Stimulated activated CD8-positive, alpha-beta memory T cell treated with anti-CD3 and anti-CD28 coated beads, Interleukin-12 subunit alpha, Interleukin-12 subunit beta, amount 100 ng/mL, for 1 hour (primary cell): ENCODE measurements around the gene ZNF208.
"Not testable (repeated sequence)": the region's sequence is repeated elsewhere in the genome, so short reads cannot be mapped to it uniquely, and the experiment has no call there.

ENCODE experiments used
- DNase-seq: peaks from one replicate; pipeline ENCODE4 v3.0.0-alpha.2; 2020; ENCODE audit warnings: low read depth

Gene ZNF208

DNA sequence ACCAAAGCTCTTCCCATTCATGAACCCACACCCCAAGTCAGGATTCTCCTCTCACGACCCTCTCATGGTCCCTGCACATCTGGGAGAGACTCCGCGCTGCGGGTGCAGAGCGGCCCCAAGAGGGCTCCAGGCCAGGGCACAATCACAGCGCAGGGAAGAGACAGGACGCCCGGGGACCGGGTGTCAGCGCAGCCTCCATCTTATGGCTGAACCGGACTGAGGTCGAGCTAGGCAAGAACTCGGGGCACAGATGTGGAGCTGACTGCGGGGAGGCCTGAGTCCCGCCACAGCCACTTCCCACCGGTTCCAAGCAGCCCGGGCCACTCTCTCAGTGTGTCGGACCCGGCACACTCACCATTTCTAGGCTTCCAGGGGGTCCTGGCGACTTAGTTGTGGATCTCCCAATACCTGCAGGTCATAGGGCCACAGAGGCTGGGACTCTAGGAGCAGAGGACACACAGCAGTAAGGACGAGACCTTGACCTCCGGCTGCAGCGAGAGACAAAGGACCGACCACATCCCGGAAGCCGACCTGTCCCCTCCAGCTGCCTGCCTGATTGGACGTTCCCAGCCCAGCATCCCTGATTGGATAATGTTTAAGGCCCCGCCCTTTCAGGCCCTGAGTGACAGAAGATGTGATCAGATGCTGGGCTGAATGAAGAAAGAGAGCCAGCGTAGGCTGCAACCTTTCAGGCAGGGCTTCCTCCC, at the start of gene ZNF208:
ZNF208 (minus strand) TSS at position 507 of the 707 bp plus-strand sequence; CDS start at position 358, 149 bp downstream.
- not testable (repeated sequence) for DNase-seq

- DNase-seq: no peak
Measured at GRCh38 chr19:22052644-22053013, 41.9 kb upstream of the ZNF208 start.

- not testable (repeated sequence) for DNase-seq
Measured at GRCh38 chr19:22041151-22041550, 30.4 kb upstream of the ZNF208 start.

DNA sequence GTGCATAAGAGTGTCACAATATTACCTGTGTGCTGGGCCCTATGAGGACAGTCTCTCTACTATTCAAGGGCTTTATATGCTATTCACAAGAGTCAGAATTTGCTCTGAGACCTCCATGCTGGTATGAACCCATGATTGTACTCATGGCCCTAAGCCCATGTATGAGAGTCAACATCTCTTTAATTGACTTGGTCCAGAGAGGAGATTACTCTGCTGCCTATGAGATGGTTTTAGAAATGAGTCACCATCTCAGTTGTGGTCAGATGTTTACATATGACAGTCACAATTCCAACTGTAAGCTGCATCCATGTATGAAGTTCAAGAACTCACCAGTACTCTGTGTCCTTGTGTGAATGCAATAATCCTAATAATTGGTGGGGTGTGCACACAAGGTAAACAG, 19.9 kb upstream of the ZNF208 start:
- no peak for DNase-seq

GRCh38 chr19:22026687-22027086, 15.9 kb upstream of the ZNF208 start:
- no peak for DNase-seq

- DNase-seq: not testable (repeated sequence)
Measured at GRCh38 chr19:22025539-22025938, 14.8 kb upstream of the ZNF208 start.

- DNase-seq: no peak
Measured at GRCh38 chr19:21970466-21970865, 40.3 kb downstream of the ZNF208 start.

GRCh38 chr19:21947775-21948174, 63.0 kb downstream of the ZNF208 start:
- no peak for DNase-seq

DNA sequence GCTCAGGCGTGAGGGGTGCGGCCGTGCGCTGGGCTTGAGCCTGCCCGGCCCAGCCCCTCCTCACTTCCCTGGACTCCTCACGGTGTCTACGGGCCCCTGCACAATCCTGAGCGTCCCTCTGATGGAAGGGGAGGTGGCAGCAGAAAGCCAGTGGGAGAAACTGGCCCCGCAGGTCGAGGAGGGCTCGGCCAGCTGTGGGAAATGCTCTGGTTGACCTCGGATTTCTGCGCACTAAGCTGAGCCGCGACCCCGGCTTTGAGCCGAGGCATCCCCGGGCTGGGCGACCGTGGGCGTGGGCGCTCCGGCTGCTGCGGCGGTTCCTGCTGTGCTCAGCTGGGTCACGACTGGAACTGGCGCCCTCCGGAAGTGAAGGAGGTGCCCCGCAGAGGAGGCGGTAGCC, 70.1 kb downstream of the ZNF208 start:
- no peak for DNase-seq

DNA sequence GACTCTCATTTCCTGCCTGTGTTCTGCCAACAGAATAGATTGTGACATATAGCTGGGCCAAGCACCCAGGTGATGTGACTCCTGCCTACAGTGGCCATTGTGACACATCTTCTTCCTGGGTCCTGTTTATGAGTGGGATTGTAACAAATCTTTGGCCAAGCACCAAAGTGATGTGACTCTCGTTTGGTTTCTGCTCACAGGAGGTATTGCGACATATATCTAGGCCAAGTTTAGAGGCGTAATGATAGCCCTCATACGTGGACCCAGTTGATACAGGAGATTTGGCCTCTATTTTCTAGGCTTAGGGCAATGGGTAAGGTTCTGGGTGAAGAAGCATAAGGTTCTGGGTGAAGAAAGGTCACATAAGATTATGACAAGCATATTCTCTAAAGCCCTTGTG, 76.2 kb downstream of the ZNF208 start:
- no peak for DNase-seq

DNA sequence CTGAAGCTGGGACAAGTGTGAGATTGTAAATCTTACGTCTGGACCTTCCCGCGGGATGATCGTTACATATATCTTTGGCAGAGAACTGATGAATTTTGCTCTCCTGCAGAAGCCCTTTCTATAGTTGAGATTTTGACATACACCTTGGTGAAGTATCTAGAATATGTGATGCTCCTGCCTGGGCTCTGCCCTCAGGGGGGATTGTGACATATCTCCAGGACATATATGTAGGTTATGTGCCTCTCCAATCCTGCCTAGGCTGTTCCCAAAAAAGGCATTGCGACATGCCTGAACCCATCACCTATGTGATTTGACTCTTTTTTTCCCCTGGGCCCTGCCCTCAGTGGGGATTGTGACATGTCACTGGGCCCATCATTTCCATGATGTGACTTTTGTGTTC, 76.6 kb downstream of the ZNF208 start:
- no peak for DNase-seq

- no peak for DNase-seq
Measured at GRCh38 chr19:21922276-21922675, 88.5 kb downstream of the ZNF208 start.

DNA sequence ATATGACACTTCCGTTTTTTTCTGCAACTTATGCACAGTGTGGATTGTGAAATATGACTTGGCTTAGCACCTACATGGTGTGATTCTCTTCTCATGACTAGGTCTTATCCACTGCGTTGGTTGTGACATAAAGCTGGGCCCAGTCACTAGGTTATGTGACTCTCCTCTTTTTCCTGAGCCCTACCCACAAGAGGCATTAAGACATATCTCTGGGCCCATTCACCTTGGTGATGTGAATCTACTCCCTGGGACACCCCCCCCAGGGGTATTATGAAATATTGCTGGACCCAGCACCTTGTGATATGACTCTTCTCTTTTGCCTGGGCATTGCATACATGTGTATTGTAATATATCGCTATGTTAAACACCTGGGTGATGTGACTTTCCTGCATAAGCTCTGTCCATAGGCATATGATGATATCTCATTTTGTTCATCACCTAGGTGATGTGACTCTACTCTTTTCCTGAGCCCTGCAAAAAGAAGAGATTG, 89.0 kb downstream of the ZNF208 start:
- no peak for DNase-seq

GRCh38 chr19:21915411-21915810, 95.3 kb downstream of the ZNF208 start:
- DNase-seq: no peak

- DNase-seq: no peak
Measured at GRCh38 chr19:21912654-21913053, 98.1 kb downstream of the ZNF208 start.

DNA sequence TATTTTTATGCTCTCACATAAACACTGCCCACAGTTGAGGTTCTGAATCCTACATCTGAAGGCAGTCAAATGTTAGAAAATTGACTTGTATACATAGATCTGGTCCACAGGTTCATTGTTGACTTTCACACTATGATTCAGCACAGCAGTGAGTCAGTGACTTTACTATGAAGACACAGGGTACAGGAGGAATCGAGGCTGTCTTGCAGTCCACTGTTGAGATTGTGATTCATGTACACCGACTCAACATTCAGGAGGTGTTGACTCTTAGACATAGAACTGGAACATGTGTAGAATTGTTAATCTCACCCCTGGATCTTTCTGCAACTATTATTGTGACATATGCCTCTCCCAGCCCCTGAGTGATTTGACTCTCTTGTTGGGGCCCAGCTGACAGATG, 100.4 kb downstream of the ZNF208 start:
- DNase-seq: no peak

GRCh38 chr19:21908066-21908465, 102.7 kb downstream of the ZNF208 start:
- no peak for DNase-seq

DNA sequence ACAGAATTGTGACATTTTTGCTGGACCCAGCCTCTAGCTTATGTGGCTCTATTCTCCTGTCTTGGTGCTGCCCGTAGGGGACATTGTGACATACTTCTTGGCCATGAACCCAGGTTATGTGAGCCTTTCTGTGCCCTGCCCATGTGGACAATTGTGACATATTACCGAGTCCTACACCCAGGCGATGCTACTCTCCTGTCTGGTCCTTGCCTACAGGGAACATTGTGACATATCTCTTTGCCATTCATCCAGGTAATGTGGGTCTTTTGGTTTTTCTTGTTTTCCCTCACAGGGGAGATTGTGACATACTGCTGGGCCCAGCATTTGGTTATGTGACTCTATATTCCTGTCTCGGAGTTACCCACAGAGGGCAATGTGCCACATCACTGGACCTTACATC, 103.2 kb downstream of the ZNF208 start:
- DNase-seq: no peak

DNA sequence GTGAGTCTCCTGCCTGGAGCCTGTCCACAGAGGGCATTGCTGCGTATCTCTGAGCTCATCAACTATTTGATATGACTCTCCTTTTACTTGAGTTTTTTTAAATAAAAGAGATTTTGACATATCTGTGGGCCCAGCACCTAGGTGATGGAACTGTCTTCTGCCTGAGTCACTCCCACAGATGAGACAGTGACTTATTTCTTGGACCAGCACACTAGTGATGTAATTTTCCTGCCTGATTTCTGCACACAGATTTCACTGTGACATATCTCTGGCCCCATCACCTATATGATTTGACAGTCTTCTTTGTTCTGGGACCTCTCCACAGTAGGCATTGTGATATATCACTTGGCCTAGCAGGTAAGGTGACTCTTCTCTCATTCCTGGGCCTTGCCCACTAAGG, 108.2 kb downstream of the ZNF208 start:
- DNase-seq: no peak

GRCh38 chr19:21901861-21902260, 108.9 kb downstream of the ZNF208 start:
- no peak for DNase-seq

DNA sequence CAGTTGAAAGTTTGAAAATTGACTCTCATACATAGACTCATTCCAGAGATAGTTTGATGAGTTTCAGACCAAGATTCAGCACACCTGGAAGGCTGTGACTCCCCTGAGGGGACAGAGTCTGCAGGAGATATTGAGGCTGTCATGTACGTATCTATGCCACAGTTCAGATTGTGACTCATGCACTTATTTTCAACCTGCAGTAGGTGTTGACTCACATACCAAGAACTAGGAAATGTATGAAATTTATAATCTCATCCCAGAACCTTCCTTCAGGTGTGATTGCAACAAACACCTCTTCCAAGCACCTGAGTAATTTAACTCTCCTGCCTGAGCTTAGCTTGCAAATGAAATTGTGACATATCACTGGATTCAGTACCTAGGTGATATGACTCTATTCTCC, 110.3 kb downstream of the ZNF208 start:
- no peak for DNase-seq

DNA sequence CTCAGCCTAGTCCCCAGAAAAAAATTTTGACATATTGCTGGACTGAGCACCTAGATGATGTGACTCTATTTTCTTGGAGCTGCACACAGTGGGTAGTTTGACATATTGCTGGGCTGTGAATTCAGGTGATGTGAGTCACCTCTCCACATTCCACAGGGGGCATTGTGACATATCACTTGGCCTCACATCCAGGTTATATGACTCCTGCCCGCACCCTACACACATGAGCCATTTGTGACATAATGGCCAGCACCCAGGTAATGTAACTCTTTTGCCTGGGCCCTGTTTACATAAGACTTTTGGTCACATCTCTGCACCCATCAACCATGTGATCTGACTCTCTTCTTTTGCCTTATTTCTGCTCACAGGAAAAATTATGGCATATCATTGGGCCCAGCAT, 119.7 kb downstream of the ZNF208 start:
- DNase-seq: no peak

DNA sequence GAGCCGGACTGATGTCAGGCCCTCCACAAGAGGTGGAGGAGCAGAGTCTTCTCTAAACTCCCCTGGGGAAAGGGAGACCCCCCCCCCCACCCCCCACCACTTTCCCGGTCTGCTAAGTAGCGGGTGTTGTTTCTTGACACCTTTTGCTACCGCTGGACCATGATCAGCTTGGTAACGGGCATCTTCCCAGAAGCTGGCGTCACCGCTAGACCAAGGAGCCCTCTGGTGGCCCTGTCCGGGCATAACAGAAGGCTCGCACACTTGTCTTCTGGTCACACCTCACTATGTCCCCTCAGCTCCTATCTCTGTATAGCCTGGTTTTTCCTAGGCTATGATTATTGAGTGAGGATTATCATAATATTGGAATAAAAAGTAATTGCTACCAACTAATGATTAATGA, 120.7 kb downstream of the ZNF208 start:
- peak; percentile 8 for DNase-seq

DNA sequence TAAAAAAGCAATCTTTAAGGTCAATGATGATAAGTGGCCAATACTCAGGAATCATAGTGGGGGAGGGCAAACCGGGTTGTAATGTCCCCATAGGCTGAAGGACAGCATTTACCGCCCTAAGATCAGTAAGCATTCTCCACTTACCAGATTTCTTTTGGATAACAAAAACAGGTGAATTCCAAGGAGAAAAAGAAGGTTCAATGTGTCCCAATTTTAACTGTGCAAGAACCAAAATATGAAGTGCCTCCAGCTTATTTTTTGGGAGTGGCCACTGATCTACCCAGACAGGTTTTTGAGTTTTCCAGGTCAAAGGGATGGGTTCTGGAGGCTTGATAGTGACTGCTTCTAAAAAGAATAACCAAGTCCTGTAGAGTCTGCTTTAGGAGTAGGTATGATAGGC, 125.2 kb downstream of the ZNF208 start:
- DNase-seq: not testable (repeated sequence)
